Activated CD4-positive, alpha-beta T cell treated with anti-CD3 and anti-CD28 coated beads, Interleukin-2, Interleukin-6, amounts not matched to agents 100 ng/mL and 50 ng/mL, durations not matched to agents 16 hours and 8 hours (primary cell): Measurements from ENCODE around the gene ARHGEF10L.
"Not testable (repeated sequence)": the region's sequence is repeated elsewhere in the genome, so short reads cannot be mapped to it uniquely, and the experiment has no call there.

Experiments
- DNase-seq: peaks from one replicate; pipeline ENCODE4 v3.0.0-alpha.2; 2020

Gene ARHGEF10L

DNA sequence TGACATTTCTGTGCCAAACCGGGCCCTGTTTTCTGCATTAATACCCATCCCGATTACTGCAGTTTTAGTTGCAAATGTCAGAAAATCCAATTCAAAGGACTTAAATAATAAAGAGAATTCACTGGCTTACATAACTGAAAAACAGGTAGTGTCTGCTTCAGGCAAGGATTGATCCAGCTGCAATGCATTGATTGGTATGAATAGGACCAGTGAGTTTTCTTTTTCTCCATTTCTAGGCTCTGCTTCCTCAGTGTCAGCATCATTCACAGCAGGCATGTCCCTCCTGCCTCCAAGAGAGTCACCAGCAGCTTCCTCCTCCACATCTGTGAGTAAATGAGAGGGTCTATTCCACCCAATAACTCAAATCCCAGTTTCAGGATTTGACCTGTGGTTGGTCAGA lies 181.9 kb downstream of the ARHGEF10L start:
- no peak for DNase-seq

DNA sequence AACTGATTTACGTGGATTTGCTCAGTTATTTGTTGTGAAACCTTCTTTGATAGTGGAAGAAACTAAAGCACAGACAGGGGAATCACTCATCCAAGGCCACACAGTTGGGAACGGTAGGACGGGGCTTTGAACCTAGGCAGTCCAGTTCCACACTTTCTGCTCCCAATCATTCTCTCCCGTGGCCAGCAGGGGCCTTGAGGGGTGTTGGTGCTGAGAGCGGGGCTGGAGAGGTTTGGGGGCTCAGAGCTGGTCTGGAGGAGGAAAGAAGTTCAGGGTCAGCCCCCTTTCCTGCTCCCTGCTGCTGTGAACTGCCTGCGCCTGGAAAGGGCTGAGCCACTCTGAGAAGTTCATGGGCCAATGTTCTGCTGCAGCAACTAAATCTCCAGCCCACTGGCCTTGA lies 184.2 kb downstream of the ARHGEF10L start:
- DNase-seq = no peak

DNA sequence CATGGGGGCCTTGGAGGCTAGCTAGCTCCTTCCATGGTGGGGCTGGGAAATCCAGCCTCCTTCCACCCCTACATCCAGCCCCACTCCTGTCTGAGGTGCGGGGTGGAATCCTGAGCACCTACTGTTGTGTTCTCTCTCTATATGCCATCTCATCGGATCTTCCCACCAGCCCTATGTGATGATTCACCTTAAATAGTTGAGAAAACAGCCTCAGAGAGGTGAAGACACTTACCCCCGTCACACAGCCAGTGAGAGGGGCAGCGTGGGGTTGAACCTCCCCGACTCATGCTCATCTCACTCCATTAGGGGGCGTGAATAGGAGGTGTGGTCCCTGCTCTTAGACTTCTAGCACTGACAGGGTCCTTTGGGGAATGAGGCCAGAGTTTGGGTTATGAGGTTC lies 184.7 kb downstream of the ARHGEF10L start:
- no peak for DNase-seq

DNA sequence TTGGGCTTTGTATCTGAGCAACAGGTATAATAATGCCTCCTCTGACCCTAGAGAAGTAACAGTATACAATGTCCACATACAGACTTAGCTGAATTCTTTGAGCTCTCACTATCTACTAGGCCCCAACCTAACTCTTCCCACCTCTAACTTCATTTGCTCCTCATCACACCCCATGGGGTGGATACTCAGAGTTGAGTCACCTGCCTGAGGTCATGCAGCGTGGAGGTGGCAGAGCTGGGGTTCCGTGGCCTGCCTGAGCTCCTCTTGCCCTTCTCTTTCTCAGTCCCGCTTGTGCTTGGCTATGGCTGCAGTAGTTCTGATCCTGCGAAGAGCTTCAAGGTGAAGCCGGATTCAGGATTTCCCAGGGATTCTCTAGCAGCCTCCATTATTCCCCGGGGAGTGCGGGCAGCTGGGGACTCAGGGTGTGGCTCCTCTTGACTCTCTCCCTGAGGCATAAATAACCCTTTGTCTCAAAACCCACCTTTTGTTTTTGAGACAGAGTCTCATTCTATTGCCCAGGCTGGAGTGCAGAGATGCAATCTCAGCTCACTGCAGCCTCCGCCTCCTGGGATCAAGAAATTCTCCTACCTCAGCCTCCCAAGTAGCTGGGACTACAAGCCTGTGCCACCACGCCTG lies 185.7 kb downstream of the ARHGEF10L start:
- DNase-seq = no peak

DNA sequence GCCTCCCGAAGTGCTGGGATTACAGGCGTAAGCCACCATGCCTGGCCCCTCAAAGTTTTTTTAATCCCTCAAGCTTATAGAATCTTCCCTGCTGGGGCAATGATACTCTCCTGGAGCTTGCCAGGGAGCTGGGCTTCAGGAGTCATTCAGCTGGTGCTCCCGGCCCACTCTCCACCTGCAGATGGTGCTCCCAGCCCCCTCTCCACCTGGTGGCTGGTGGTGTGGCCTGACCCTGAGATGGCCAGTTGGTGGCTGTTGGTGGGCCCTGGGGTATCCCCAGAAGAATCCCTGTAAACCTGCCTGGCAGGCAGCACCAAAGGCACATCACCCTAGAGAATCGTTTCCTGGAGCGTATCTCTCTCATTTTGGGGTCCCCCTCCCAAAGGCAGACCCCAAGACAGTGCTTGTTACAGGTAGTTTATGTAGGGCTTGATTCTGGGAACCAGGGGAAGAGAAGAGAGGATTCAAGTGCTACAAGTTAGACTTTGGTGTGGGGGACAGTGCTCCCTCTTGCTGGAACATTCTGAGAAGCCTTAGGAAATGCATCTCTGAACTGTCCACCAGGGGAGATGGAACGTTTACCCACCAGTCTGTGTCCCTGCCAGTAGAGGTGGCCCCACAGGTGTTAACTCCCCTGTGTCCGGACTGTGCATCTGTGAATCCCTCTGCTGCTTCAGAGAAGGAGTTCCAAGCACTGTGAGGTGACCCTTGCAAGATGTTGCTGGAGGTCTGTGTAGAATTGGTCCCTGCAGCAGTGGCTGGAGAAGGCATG lies 186.5 kb downstream of the ARHGEF10L start:
- no peak for DNase-seq

DNA sequence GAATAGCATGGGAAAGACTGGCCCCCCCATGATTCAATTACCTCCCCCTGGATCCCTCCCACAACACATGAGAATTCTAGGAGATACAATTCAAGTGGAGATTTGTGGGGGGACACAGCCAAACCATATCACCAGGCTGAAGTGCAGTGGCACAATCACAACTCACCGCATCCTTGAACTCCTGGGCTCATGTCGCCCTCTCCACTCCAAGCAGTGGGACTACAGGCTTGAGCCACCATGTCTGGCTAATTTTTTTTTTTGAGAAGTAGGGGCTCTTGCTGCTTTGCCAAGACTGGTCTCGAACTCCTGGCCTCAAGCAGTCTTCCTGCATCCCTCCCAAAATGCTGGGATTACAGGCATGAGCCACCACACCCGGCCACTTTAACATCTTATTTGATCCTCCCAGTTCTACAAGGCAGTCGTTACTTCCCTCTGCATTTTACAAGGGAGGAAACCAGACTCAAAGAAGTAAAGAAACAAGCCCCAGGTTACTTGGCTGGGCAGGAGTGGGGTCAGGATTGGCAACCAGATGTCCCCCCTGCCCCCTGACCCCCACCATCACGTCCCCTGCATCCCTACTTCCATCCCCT lies 188.7 kb downstream of the ARHGEF10L start:
- DNase-seq = no peak

DNA sequence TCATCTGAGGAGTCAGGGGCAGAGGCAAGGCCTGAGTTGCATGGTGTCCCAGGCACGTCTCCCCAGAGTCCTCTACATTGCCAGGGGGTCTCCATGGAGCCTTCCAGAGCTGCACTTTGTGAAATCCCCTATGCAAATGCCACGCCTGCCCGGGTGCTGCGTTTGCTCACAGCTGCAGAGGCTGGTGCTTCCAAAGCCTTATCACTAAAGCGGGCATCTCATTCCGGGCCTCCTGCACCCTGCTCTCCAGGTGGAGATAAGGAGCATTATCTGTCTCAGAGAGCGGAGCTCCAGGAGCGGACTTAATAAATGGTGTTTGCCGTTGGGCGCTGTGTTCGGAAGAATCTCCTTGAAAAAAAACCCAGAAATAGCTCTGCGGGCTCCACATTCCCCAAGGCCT lies 189.8 kb downstream of the ARHGEF10L start:
- no peak for DNase-seq

DNA sequence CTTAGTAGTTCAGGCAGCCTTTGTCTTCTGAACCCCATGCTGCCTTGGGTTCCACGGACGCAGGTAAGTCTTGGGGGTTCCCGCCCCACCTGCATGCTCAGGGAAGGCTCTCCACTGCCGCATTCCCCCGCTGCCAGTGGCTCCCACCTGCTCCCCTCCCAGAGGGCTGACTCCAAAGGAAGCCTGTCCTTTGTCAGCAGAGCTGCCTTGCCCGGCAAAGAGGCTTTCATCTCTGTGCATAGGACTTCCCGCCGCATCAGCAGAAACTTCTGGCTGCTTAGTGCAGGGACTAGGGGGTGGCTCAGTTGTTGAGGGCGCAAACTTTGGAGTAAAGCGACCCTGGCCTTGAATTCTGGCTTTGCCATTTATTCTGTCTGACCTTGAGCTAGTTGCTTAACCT lies 190.4 kb downstream of the ARHGEF10L start:
- no peak for DNase-seq

DNA sequence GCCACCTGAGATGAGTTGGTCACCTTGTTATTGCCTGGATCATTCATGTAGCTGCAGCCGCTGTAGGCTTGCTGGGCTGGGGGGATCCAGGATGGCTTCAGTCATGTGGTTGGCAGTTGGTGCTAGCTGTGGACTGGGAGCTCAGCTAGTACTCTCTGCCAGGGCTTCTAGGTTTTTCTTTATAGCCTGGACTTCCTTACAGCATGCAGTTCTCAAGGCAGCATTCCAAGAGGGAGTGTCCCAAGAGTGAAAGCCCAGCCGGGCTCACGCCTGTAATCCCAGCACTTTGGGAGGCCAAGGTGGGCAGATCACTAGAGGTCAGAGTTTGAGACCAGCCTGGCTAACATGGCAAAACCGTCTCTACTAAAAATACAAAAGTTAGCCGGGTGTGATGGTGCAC lies 192.0 kb downstream of the ARHGEF10L start:
- no peak for DNase-seq

DNA sequence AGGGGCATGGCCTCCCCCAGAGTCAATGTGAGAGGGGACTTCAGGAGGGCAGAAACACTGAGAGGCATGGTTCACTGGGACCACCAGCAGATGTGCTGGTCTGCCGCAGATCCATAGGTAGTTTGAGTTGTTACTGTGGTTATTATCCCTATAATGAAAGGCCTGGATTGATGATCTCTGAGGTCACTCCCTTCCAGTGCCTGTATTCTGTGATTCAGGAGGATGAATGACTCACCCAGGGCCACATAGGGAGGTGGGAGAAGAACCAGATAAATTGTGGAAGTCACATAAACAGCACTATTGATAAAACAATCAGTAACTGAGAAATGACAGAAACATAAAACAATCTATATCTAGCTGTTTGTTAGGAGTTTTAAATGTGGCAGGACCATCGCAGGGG lies 193.0 kb downstream of the ARHGEF10L start:
- no peak for DNase-seq

DNA sequence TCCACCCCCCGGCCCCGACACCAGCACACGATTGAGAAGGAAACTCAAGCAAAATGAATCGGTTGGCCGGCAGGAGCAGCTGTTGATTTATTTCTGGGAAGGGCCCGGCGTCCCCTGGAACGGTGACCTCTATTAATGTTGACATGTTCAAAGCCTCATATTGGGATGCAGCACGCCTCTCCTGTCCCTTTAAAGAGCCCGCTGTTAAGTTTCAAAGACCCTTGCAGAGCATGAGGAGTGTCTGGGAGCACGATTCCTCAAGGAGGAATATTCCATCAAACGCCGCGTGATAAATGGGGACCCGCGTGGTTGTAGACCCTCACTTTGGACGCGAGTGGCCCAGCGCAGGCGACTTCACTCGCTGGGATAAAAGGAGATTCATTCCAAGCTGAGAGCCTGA lies 194.2 kb downstream of the ARHGEF10L start:
- no peak for DNase-seq

DNA sequence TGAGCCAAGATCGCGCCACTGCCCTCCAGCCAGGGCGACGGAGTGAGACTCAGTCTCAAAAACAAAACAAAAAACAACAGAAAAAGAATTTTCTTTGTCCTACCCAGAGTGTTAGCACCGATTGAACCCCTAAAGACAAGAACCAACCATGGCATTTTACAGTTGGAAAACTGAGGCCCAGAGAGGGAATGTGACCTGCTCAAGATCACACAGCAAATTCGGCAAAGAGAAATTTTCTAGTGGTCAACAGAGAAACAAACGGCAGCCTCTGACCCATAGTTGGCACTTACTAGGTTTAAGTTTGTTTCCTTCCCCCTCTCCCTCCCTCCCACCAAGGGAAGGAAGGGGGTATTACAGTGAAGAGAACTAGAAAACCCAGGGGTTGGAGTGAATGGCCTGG lies 195.1 kb downstream of the ARHGEF10L start:
- no peak for DNase-seq

DNA sequence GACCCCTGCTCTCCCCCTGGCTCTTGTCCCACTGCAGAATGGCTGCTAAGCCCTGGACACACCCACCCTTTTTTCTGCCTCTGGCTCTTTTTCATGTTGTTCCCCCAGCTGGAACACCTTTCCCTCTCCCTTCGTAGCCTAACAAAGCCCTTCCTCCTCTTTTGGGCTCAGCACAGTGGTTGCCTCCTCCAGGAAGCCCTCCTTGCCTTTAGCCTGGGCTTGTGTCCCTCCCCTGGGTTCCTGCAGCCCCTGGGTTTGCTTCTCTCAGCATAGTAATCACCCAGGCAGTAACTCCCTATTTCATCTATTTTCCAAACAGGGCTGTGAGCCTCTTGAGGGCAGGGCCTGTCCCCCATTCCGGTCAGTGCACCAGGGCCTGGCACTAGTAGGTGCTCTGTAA lies 195.8 kb downstream of the ARHGEF10L start:
- DNase-seq = no peak

DNA sequence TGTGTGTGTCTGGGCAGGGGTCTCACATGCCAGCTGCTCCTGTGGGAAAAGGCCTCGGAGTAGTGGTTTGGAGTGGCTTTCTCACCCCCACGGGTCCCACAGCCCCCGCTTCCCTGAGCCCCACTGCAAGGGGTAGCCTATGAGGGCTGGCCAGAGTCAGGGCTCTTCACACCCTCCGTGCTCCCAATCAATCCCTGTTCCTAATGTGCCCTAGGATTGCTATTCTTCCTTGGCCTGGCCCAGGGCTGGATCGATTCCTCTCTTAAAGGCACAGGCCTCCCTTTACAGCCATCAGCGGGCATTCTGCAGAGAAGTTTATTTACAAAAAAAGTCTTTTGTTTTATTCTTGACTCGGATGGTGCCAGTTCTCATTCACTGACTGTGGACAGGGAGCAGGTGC lies 196.3 kb downstream of the ARHGEF10L start:
- DNase-seq = no peak

DNA sequence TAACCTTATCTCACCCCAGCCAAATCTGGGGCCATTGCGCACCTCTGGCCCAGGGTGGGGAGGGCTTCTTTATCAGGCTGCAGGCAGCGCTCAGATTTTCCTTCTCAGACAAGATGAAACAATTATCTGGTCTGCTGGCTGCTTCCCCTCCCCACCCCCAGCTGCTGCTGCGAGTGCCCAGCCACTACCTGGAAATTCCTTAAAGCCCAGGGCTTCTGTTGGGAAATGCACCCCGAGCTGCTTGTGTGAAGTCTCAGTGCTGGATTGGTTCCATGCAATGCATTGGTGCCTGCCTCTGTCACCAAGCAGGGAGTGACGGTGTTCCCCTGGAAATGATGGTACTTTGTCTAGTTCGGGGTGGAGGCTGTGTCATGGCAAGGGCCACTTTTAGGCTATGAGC lies 197.1 kb downstream of the ARHGEF10L start:
- DNase-seq = no peak

DNA sequence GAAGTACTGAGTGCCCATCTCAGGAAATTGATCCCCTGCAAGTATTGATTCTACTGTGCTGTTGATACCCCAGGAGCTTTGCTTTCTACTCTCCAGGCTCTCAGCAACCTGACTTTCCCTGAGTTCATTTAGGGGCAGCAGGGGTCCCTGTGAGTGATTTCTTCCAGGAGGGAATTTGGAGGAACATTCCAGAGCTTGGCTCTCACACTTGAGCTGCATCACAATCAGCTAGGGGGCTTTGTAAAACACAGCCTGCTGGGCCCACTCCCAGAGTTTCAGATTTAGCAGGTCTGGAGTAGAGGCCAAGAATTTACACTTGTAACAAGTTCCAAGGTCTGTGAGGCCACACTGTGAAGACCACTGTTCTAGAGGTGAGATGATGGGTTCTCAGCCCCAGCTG lies 199.6 kb downstream of the ARHGEF10L start:
- DNase-seq = no peak

DNA sequence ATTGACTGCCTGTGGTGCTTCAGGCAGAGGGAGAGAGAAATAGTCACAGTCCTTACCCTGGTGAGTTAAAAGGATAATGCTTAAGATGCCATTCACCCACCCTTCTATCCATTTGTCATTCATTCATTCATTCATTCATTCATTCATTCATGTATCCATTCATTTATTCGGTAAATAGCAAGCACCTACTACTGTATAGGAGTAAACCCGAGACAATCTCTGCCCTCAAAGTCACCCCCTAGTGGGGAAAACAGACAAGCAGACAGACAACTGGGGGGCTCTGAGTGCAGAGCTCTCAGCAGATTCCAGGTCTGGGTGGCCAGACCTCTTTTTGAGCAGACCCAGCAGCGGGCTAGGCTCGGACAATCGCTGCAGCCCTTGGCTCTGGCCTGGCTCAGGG lies 201.6 kb downstream of the ARHGEF10L start:
- no peak for DNase-seq

DNA sequence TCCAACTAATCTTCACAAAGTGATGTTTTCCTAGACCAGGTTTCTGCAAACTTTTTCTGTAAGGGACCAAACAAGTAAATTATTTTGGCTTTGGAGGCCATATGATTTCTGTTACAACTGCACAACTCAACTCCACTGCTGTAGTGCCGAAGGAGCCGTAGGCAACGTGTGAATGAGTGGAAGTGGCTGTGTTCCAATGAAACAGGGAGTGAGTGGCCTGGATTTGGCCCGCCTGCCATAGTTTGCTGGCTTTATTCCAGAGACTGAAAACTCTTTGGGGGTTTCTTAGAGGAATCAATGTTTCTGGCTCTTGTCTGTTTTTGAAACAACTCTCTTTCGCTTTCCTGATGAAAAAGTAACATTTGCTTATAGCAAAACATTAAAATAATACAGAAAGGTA lies 203.1 kb downstream of the ARHGEF10L start:
- no peak for DNase-seq

DNA sequence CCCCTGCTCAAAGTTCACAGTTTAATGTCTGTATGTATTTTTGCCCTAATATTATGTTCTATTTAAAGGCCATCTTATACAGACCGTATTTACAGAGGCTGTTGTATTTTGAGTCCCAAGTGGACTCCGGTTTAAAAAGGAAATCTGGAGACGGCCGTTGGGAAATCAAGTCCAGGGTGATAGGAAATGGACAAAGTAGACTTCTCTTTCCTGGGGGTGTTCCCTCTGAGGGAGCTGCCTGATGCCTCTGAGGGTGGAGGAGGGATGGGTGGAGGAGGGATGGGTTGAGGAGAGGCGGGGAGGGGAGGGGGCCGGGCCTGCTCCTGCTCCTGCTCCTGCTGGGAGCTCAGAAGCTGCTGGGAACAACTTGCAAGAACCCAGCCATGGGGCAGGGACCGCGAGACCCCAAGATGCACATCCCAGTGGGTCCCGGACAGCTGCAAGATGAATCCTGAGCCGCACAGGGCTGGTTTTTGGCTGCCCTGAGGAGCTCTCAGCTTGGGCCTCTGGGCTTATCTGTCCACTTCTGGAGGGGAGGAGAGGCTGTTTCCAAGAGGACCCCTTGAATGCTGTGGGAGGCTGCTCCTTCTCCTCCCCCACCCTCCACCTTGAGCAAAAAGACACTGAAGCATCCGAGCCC lies 203.6 kb downstream of the ARHGEF10L start:
- DNase-seq = no peak

DNA sequence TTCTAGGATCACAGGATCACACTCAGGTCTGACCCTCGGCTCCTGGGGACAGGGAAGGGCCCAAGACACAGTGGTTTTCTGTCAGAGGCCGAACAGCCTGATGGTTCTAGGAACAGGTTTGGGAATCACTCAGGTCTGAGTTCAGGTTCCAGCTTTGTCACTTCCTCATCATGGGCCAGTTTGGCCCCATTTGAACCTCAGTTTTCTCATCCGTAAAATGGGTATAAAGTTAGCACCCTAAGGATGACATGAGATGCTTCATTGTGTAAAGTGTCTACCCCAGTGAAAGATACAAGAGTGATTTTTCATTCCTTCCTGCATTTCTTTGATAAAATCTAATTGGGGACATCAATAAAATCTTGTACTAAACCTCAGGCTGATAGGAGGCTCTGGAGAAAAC lies 204.4 kb downstream of the ARHGEF10L start:
- no peak for DNase-seq

DNA sequence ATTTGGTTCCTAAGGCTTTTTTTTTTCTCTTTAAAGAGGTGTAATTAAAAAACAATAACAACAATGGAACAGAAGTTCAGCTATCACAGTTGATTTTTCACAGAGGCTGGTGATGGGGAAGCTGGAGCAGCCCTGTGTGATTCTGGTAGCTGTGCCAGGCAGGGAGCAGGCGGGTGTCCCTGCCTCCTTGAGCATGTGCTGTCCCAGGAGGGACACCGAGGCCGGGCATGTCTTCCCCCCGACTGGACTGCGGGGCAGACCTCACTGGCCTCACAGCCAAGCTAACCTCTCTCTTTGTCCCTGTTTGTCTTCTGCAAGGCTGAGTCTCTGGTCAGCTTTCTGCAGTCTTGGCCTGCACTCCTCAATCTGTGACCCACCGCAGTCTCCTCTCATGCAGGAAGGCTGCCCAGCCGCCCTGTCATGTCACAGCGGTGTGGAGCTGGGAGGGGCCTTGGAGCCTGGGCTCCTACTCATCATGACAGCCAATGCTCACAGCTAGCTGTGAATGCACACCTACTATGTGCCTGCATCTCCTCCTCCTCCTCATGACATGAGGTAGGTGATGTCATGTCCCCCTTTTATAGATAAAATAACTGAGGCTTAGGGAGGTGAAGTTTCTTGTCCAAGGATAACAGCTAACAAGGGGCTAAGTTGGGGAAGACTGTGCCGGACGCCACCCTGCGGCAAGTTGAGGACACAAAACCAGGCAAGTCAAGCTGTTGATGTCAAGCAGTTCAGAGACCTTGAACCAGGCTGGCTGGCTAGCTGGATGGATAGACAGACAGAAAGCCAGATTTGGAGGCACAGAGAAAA lies 205.4 kb downstream of the ARHGEF10L start:
- no peak for DNase-seq

DNA sequence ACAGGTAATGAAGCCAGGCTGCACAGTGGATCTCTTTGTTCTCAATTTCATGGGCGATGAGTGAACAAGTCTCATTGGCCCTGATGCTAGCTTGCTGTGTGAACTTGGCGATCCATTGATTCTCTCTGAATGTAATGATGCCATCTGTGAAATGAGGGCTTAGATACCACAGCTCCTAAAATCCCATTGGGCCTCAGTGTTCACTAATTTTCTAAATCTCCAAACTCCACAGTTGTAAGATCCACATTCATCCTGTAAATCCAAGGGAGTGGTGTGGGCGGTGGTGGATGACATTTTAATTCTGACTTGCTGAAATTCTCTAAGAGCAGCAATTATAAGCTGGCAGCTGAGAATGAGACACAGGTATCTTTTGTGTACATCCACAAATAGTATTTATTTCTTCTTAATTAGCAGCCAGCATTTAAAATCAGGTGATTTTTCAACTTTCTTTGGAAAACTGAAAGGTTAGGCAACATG lies 206.0 kb downstream of the ARHGEF10L start:
- DNase-seq = no peak

DNA sequence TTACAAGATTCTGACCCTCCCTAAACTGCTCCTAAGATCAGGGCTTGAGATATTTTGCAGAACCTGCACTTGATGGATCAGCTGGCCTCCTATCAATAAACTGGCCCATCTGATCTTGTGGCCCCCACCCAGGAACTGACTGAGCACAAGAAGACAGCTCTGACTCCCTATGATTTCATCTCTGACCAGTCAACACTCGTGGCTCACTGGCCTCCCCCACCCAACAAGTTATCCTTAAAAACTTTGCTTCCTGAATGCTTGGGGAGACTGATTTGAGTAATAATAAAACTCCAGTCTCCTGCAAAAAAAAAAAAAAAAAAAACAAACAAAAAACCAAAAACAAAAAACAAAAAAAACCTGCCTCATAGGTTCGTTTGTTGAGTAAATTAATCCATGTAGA lies 206.8 kb downstream of the ARHGEF10L start:
- DNase-seq = not testable (repeated sequence)
